ENCODE data around the gene YWHAH. TPM values are rescaled to one million over a fixed set of nuclear protein-coding genes. Genes with fewer than 3 reads are reported as not detected.

YWHAH gene
- total and polyA plus RNA-seq, 9 donors = 69.5 to 120 (median 91.4) TPM

DNA sequence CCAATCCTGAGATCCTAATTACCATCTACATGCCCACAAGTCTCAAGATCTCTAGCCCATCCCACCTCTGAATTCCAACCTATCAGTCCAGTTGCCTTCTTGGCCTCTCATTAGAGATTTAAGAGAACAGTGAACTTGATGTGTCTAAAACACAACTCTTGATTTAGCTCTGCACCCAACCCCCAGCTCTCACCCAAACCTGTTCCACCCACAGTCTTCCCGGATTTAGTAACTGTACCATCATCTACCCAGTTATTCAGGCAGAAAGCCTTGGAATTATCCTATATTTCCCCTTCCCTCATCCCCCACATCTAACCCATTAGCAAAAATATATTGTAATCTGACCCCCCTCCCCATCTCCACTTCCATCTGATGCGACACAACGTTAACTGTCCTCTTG, 24.0 kb upstream of the YWHAH start:
- H3K27me3 ChIP-seq (ENCODE audit: control insufficient read depth, insufficient read depth, low read length) = no peaks in the 10 kb centered on the region
- no peak for DNase-seq
- 94% methylated on average over 3 of the region's 3 CpGs for WGBS (ENCODE audit: insufficient coverage)
- H3K9me3 ChIP-seq (replicated peaks; ENCODE audit: control insufficient read depth, low read depth, low read length) = no peaks in the 10 kb centered on the region
- H3K27ac ChIP-seq (ENCODE audit: low read length) = no peak overlapping the region
- H3K4me1 ChIP-seq (ENCODE audit: control insufficient read depth, insufficient read depth, low read length) = peaks cover 17% of the 10 kb centered on the region
- no peak overlapping the region for H3K4me3 ChIP-seq (ENCODE audit: low read length)
- no peaks in the 10 kb centered on the region for H3K36me3 ChIP-seq (ENCODE audit: control insufficient read depth, insufficient read depth, low read length)

DNA sequence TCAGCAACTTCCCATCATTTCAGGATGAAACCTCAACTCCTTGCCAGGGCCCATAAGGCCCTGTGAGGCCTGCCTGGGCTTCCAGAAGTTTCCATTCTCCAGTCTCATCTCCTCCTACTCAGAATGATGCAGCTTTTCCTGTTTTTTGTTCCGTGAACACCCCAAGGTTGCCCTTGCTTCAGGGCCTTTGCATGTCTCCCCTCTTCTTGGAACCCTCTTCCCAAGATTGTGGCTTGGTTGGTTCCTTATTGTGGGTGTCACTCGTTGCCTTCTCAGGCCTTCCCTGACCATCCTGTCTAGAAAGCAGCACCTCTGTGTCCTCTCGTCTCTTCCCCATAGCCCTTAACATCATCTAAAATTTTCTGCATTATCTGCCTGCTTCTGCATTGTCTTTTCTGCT, 23.2 kb upstream of the YWHAH start:
- WGBS (ENCODE audit: insufficient coverage) = 85% methylated on average over 2 of the region's 3 CpGs
- Histone ChIP-seq H3K4me1 (ENCODE audit: control insufficient read depth, insufficient read depth, low read length) (peaks cover 17% of the 10 kb centered on the region), H3K27ac (ENCODE audit: low read length) (no peak overlapping the region), H3K9me3 (replicated peaks; ENCODE audit: control insufficient read depth, low read depth, low read length) (no peaks in the 10 kb centered on the region), H3K36me3 (ENCODE audit: control insufficient read depth, insufficient read depth, low read length) (no peaks in the 10 kb centered on the region), H3K27me3 (ENCODE audit: control insufficient read depth, insufficient read depth, low read length) (no peaks in the 10 kb centered on the region), H3K4me3 (ENCODE audit: low read length) (no peak overlapping the region)
- DNase-seq = no peak

DNA sequence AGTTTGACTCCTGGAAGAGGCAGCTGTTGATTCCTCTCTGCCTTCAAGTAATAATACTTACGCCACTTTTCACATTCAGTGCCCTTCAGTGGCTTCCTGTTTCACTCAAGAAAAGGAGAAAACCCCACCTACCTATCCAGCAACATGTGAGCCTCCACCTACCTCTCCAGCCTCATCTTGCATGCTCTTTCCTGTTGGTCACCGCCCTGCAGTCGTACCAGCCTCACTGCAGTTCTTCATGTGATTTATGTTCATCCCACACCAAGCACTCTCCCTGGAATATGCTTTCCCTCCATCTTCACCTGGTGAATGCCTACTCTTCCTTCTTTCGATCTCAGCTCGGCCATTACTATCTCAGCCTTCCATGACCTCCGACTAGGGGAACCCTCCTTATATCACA, 21.8 kb upstream of the YWHAH start:
- H3K4me3 ChIP-seq (ENCODE audit: low read length) = no peak overlapping the region
- DNase-seq = no peak
- peaks cover 8% of the 10 kb centered on the region for H3K4me1 ChIP-seq (ENCODE audit: control insufficient read depth, insufficient read depth, low read length)
- H3K27me3 ChIP-seq (ENCODE audit: control insufficient read depth, insufficient read depth, low read length) = no peaks in the 10 kb centered on the region
- H3K9me3 ChIP-seq (replicated peaks; ENCODE audit: control insufficient read depth, low read depth, low read length) = no peaks in the 10 kb centered on the region
- no peak overlapping the region for H3K27ac ChIP-seq (ENCODE audit: low read length)
- H3K36me3 ChIP-seq (ENCODE audit: control insufficient read depth, insufficient read depth, low read length) = no peaks in the 10 kb centered on the region
- 77% methylated on average over 6 of the region's 6 CpGs for WGBS (ENCODE audit: insufficient coverage)

DNA sequence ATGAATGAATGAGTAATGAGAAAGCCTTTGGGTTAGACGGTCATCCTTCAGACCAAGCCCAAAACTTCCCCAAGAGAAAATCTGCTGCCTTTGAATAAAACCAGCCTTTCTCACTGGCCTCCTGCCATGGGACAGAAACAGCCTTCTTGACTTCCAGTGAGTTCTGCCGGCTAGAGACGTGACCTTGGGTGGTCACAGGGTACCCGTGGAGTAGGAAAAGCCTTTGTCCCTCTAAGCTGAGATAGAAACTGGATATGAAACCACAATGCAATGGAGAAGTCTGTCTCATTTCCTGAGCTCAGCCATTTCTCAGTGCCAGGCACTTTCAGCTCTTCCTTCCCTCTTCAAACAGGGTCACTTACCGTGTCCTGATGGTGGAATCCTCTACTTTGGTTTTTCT, 21.2 kb upstream of the YWHAH start:
- no peaks in the 10 kb centered on the region for H3K36me3 ChIP-seq (ENCODE audit: control insufficient read depth, insufficient read depth, low read length)
- no peak overlapping the region for H3K4me3 ChIP-seq (ENCODE audit: low read length)
- 53% methylated on average over 3 of the region's 5 CpGs for WGBS (ENCODE audit: insufficient coverage)
- H3K27ac ChIP-seq (ENCODE audit: low read length) = peak overlapping the region; percentile 0
- H3K27me3 ChIP-seq (ENCODE audit: control insufficient read depth, insufficient read depth, low read length) = no peaks in the 10 kb centered on the region
- DNase-seq = peak; percentile 83
- no peaks in the 10 kb centered on the region for H3K9me3 ChIP-seq (replicated peaks; ENCODE audit: control insufficient read depth, low read depth, low read length)
- H3K4me1 ChIP-seq (ENCODE audit: control insufficient read depth, insufficient read depth, low read length) = peaks cover 7% of the 10 kb centered on the region

DNA sequence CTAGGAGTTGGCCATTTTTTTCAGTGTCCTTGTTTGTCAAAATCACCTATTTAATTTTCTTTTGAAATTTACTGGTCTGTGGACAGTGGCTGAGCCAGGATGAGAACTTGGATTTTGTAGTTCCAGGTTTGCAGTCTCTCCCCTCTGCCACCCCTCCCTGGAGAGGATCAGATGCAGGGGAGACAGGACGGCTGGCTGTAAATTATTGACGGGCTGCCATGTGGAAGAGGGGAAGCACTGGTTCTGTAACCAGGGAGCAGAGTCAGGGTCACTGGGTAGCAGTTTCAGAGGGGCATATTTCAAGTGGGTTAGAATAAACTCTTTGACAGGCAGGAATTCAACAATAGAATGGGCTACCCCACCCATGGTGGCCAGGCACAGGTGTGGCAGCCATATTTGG, 20.6 kb upstream of the YWHAH start:
- Histone ChIP-seq H3K27me3 (ENCODE audit: control insufficient read depth, insufficient read depth, low read length) (no peaks in the 10 kb centered on the region), H3K4me3 (ENCODE audit: low read length) (no peak overlapping the region), H3K9me3 (replicated peaks; ENCODE audit: control insufficient read depth, low read depth, low read length) (no peaks in the 10 kb centered on the region), H3K4me1 (ENCODE audit: control insufficient read depth, insufficient read depth, low read length) (peaks cover 7% of the 10 kb centered on the region), H3K27ac (ENCODE audit: low read length) (no peak overlapping the region), H3K36me3 (ENCODE audit: control insufficient read depth, insufficient read depth, low read length) (no peaks in the 10 kb centered on the region)
- DNase-seq = no peak
- WGBS (ENCODE audit: insufficient coverage) = no CpG with 5 or more reads among the region's 2 CpGs

DNA sequence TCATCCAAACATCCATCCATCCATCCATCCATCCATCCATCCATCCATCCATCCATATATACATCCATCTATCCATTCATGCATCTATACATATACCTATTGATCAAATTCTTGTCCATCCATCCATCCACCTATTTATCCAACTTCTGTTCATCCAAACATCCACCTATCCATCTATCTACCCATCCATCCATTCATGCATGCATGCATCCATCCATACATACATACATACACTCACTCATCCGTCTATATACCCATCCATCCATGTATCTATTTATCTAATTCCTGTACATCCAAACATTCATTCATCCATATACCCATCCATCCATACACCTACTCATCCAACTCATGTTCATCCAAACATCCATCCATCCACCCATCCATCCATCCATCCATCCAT, 19.3 kb upstream of the YWHAH start:
- no peak overlapping the region for H3K4me3 ChIP-seq (ENCODE audit: low read length)
- H3K36me3 ChIP-seq (ENCODE audit: control insufficient read depth, insufficient read depth, low read length) = no peaks in the 10 kb centered on the region
- no peak for DNase-seq
- no peaks in the 10 kb centered on the region for H3K9me3 ChIP-seq (replicated peaks; ENCODE audit: control insufficient read depth, low read depth, low read length)
- peaks cover 13% of the 10 kb centered on the region for H3K4me1 ChIP-seq (ENCODE audit: control insufficient read depth, insufficient read depth, low read length)
- WGBS (ENCODE audit: insufficient coverage) = 100% methylated on average over 1 of the region's 1 CpG
- no peaks in the 10 kb centered on the region for H3K27me3 ChIP-seq (ENCODE audit: control insufficient read depth, insufficient read depth, low read length)
- H3K27ac ChIP-seq (ENCODE audit: low read length) = no peak overlapping the region

DNA sequence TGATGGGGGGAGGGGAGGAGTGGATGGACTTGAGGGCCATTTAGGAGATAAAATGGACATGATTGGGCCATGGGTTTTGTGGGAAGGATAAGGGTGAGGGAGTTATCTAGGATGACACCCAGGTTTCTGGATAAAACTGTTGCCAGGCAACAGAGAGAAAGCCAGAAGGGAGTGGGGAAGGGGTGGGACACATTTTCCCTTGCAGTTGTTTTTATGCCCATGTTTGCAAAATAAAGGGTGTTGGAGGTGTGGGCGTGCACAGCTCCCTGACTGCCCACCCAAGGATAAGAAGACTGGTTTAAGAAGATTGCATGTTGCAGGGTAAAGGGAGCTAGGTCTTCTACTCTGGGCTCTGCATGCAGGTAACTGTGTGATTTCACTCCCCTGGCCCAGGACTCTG, 18.3 kb upstream of the YWHAH start:
- Histone ChIP-seq H3K4me1 (ENCODE audit: control insufficient read depth, insufficient read depth, low read length) (peaks cover 13% of the 10 kb centered on the region), H3K27me3 (ENCODE audit: control insufficient read depth, insufficient read depth, low read length) (no peaks in the 10 kb centered on the region)
- 67% methylated on average over 1 of the region's 1 CpG for WGBS (ENCODE audit: insufficient coverage)

DNA sequence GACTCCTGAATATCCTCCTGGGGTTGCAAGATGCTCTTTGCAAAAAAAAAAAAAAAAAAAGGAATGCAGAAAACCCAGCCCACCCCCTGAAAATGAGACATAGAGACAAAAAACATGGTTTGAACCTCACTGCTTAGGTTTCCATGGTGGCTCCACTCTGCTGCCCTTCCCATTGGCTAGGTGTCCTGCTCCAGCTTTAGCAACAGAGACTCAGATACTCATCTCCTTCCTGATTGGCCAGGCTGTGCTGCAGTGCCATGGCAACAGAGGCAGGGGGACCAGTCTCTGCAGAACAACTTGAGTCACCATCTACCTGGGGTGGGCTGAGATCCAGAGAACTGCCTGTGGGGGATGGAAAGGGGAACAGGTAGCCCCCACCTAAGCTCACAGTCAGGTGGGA, 17.4 kb upstream of the YWHAH start:
- Histone ChIP-seq H3K27ac (ENCODE audit: low read length) (no peak overlapping the region), H3K4me3 (ENCODE audit: low read length) (no peak overlapping the region)

More for the DNA sequence above, 18.3 kb upstream of the YWHAH start:
- Histone ChIP-seq H3K4me3 (ENCODE audit: low read length) (no peak overlapping the region), H3K36me3 (ENCODE audit: control insufficient read depth, insufficient read depth, low read length) (no peaks in the 10 kb centered on the region), H3K9me3 (replicated peaks; ENCODE audit: control insufficient read depth, low read depth, low read length) (no peaks in the 10 kb centered on the region), H3K27ac (ENCODE audit: low read length) (no peak overlapping the region)
- DNase-seq = no peak

DNA sequence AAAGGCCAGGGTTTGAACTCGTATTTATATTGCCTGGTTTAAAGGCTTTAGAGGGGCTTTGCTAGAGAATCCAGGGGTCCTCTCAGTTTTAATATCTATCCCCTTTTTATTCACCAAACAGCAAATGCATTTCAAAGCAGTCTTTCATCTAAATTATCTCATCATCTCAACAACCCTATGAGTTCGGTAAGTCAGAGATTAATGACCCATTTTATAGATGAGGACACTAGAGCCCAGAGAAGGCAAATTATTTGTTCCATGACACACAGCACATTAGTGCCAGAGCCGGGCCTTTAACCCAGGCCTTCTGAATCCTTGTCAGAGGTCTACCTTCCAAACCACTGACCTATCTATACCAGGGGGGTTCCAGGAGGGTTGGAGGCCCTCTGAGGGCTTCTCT, 16.8 kb upstream of the YWHAH start:
- H3K36me3 ChIP-seq (ENCODE audit: control insufficient read depth, insufficient read depth, low read length) = no peaks in the 10 kb centered on the region

More for the DNA sequence above, 17.4 kb upstream of the YWHAH start:
- DNase-seq = no peak
- Histone ChIP-seq H3K9me3 (replicated peaks; ENCODE audit: control insufficient read depth, low read depth, low read length) (no peaks in the 10 kb centered on the region), H3K27me3 (ENCODE audit: control insufficient read depth, insufficient read depth, low read length) (no peaks in the 10 kb centered on the region), H3K36me3 (ENCODE audit: control insufficient read depth, insufficient read depth, low read length) (no peaks in the 10 kb centered on the region), H3K4me1 (ENCODE audit: control insufficient read depth, insufficient read depth, low read length) (peaks cover 19% of the 10 kb centered on the region)

DNA sequence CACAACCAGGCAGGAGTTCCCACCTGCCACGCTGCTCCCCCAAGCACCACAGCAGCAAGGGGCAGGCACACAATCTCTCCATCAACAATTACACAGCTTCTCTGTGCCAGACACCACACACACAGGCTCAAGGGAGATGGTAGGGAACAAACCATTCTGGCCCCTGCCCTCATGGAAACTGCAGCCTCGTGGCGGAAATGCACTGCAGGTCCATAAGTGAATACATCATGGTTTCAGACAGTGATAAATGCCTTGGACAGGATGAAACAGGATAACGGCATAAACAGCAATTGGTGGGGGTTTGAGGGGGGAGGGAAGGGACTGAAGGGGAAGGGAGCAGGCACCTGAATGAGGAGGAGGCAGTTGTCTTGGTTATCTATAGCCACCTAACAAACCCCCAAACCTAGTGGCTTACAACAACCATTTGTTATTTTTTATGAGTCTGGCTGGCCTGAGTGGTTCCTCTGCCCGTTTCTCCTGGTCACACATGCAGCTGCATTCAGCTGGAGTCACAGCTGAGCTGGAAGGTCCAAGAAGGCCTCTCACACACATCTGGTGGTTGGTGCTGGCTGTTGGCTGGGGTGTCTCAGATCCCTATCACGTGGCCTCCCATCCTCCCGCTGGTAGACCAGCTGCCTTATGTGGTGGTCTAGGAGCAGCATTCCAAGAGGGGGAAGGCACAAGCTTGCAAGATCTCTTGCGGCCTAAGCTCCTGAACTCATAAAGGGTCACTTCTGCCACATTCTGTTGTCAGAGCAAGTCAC, 15.0 kb upstream of the YWHAH start:
- H3K27ac ChIP-seq (ENCODE audit: low read length) = peak overlapping the region; percentile 57
- no peak overlapping the region for H3K4me3 ChIP-seq (ENCODE audit: low read length)
- no peaks in the 10 kb centered on the region for H3K27me3 ChIP-seq (ENCODE audit: control insufficient read depth, insufficient read depth, low read length)
- 19% methylated on average over 3 of the region's 8 CpGs for WGBS (ENCODE audit: insufficient coverage)
- peak; percentile 90 for DNase-seq
- no peaks in the 10 kb centered on the region for H3K9me3 ChIP-seq (replicated peaks; ENCODE audit: control insufficient read depth, low read depth, low read length)
- H3K4me1 ChIP-seq (ENCODE audit: control insufficient read depth, insufficient read depth, low read length) = peaks cover 31% of the 10 kb centered on the region
- no peaks in the 10 kb centered on the region for H3K36me3 ChIP-seq (ENCODE audit: control insufficient read depth, insufficient read depth, low read length)

More for the DNA sequence above, 16.8 kb upstream of the YWHAH start:
- H3K9me3 ChIP-seq (replicated peaks; ENCODE audit: control insufficient read depth, low read depth, low read length) = no peaks in the 10 kb centered on the region
- H3K4me3 ChIP-seq (ENCODE audit: low read length) = no peak overlapping the region
- no peaks in the 10 kb centered on the region for H3K27me3 ChIP-seq (ENCODE audit: control insufficient read depth, insufficient read depth, low read length)
- peaks cover 24% of the 10 kb centered on the region for H3K4me1 ChIP-seq (ENCODE audit: control insufficient read depth, insufficient read depth, low read length)
- no peak for DNase-seq
- no peak overlapping the region for H3K27ac ChIP-seq (ENCODE audit: low read length)
- 63% methylated on average over 2 of the region's 3 CpGs for WGBS (ENCODE audit: insufficient coverage)

DNA sequence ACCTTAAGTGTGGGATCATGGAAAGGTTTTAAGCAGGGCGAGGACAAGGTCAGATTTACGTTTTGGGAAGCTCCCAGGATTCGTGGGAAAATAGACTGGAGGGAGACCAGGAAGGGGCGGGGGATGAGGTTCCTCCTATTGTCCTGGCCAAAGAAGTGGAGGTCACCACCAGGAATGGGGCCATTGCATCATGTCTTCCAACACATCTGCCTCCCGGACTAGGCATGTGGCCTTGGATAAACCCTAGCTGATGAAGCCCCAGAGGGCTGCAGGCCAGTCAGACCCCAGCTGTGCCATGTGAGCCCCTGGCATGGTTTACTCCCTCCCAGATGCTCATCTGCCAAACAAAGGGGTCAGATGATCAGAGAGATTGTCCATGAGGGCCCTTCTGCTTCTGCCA, 11.5 kb upstream of the YWHAH start:
- no peaks in the 10 kb centered on the region for H3K27me3 ChIP-seq (ENCODE audit: control insufficient read depth, insufficient read depth, low read length)
- H3K4me1 ChIP-seq (ENCODE audit: control insufficient read depth, insufficient read depth, low read length) = peaks cover 35% of the 10 kb centered on the region
- H3K36me3 ChIP-seq (ENCODE audit: control insufficient read depth, insufficient read depth, low read length) = no peaks in the 10 kb centered on the region
- peak; percentile 73 for DNase-seq
- no peak overlapping the region for H3K27ac ChIP-seq (ENCODE audit: low read length)
- WGBS (ENCODE audit: insufficient coverage) = 37% methylated on average over 5 of the region's 5 CpGs
- no peaks in the 10 kb centered on the region for H3K9me3 ChIP-seq (replicated peaks; ENCODE audit: control insufficient read depth, low read depth, low read length)
- H3K4me3 ChIP-seq (ENCODE audit: low read length) = no peak overlapping the region
